GM10266 (cell line): ENCODE measurements around the gene EIF2B2.

Experiments used
- DNase-seq: peaks from one replicate; pipeline ENCODE4 v3.0.0; 2012; ENCODE audit errors: extremely low spot score
- TF ChIP-seq, protein P1 (sequence below): IDR thresholded peaks from 2 replicates; pipeline ENCODE4 v1.5.1; 2012; ENCODE audit warnings: mild to moderate bottlenecking, low read depth; ENCODE audit not compliant: control insufficient read depth, insufficient read depth; ENCODE audit errors: missing control alignments

The EIF2B2 gene

DNA sequence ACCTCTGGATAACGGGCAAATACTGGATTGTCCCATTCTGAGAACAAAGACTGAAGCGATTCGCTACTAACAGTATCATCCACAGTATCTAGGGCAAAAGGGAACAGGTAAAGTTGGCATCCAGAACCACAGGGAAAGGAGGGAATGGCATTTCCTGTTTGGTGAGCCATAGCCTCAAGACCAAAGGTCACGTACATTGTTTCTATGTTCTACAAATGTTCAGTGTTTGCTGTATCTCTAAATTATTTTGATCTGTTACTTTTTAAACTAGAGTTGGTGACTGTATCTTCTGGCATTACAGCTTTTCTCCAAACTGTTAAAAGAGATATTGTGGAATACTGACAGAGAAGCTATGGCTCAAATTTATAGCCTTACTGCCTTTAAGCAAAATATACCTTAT, 38.9 kb downstream of the EIF2B2 start:
- TF ChIP-seq, protein P1, sequence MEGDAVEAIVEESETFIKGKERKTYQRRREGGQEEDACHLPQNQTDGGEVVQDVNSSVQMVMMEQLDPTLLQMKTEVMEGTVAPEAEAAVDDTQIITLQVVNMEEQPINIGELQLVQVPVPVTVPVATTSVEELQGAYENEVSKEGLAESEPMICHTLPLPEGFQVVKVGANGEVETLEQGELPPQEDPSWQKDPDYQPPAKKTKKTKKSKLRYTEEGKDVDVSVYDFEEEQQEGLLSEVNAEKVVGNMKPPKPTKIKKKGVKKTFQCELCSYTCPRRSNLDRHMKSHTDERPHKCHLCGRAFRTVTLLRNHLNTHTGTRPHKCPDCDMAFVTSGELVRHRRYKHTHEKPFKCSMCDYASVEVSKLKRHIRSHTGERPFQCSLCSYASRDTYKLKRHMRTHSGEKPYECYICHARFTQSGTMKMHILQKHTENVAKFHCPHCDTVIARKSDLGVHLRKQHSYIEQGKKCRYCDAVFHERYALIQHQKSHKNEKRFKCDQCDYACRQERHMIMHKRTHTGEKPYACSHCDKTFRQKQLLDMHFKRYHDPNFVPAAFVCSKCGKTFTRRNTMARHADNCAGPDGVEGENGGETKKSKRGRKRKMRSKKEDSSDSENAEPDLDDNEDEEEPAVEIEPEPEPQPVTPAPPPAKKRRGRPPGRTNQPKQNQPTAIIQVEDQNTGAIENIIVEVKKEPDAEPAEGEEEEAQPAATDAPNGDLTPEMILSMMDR = no peak
- no peak for DNase-seq

DNA sequence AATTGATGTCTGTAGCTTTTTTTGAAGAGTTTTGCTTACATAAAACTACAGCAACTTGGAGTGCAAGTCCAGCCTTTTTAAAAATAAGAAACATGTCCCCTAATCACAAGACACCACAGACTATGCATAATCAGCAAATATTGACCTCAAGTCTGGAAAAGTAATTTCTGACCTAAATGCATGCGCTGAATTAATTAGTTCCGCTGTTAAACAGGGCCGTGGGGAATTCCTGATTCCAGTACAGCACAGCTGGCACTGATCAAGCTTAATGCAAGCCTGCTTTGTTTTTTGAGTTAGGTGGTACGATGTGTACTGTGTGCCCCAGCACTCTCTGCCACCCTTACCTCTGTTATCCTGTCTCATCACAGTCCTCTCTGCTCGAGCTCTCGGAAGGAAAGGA, 39.3 kb downstream of the EIF2B2 start:
- TF ChIP-seq, protein P1 = no peak
- DNase-seq = no peak

DNA sequence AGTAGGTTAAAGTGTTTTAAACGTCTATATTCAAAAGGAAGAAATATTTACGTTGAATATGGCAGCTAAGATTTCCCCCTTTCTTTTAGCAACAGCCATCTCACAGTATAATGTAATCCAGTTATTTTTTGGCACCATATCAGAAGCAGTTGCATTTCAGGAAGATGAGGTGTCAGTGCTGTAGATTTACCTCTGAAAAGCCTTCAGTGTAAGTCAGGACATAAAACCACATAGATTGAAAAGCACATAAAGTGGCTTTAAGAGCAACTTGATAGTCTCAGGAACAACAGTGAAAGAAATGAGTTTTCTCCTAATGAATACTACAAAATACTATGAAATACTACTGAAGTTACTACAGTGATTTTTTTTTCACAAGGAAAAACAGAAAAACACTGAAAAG, 41.6 kb downstream of the EIF2B2 start:
- DNase-seq = no peak
- TF ChIP-seq, protein P1 = no peak

DNA sequence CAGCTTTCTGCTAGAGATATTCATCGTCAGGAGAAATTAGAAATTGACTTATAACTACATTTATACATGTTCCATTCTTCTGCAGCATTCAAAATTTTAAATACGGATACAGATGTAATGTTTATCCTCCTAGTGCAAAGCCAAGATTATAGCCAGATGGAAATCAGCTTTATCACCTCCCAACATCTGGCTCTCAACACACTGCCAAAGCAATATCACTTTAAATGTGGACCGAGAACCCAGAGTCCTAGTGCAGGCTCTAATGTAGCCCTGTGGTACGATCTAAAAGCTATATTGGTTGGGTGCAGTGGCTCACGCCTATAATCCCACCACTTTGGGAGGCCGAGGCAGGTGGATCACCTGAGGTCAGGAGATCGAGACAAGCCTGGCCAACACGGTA, 42.0 kb downstream of the EIF2B2 start:
- TF ChIP-seq, protein P1 = no peak

DNA sequence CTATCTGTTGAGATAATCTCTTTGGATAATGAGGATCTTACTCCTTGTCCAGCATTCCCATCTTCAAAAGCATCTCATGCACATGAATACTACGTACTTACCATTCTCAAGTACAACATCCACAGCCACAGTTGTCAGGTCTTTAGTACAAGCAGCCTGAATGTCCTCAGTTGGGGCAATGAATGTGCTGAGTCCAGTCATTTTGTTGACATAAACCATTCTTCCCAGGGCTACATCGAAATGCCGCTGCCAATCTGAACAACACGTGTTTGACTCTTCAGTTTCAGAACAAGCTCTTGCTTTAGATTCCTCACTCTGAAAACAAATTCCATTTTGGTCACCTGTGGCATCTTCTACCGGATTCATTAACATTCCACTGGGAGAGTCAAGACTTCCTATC, 43.6 kb downstream of the EIF2B2 start:
- no peak for DNase-seq
- TF ChIP-seq, protein P1 = no peak

More for the DNA sequence above, 42.0 kb downstream of the EIF2B2 start:
- DNase-seq = no peak

DNA sequence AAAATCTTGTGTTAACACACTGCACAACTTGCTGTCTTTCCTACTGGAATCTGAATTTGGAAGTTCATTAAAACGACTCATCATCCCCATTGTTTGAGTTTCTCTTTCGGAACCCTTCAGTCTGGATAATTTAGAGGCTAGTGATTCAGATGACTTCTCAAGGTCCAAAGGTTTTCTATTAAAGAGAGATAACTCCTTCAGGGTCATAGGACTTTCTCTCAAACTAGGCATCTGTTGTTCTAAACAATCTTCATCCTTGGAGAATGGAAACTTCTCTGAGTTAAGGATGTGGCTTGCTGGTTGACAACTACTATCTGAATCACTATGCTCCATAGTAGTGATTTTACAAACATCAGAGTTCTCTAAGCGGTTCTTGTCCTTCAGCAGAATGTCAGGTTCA, 44.2 kb downstream of the EIF2B2 start:
- no peak for DNase-seq
- TF ChIP-seq, protein P1 = no peak

DNA sequence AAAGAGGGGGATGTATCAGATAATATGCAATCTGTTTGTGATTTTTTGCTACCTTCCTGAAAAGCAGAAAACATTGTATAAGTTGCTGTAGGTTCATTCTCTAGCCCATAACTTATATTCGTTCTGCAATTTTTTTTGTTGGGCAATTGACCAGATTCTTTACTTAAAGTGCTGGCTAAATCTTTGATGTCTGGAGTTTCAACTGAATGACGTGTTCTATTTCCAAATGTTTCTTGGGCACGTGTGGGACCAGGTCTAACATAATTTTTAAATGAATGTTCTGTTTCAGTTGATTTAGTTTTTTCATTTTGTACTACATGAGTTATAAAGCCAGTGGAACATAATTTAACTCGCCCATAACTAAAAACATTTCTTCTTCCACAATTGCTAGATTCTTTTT, 44.8 kb downstream of the EIF2B2 start:
- TF ChIP-seq, protein P1 = no peak
- DNase-seq = no peak
